ENCODE measurements around the gene LAMA2. TPM values are rescaled to one million over a fixed set of nuclear protein-coding genes. Genes with fewer than 3 reads are reported as not detected.

The LAMA2 gene
- total and polyA plus RNA-seq, 2 of the 13 experiments (the other 11 are each of a cell fraction or from before 2014, with no cell fraction given): 0.11 to 0.28 TPM

- TF ChIP-seq TCF12 (IDR thresholded peaks at IDR 0.05): no peak
- no peak for TF ChIP-seq TCF12 (CRISPR knock-in tag; IDR thresholded peaks at IDR 0.05)
- TF ChIP-seq ATF7 (IDR thresholded peaks at IDR 0.05): no peak
- no peak for TF ChIP-seq ATF7 (CRISPR knock-in tag; IDR thresholded peaks at IDR 0.05)
These were observed 216.8 kb downstream of the LAMA2 start (continued) for GRCh38 chr6:129099696-129100095.

- no peaks in the 10 kb centered on the region for H3K4me1 ChIP-seq (ENCODE audit: insufficient read depth, low read length)
- WGBS (ENCODE audit: low lambda C conversion rate): 2% methylated on average over 1 of the region's 1 CpG
- TF ChIP-seq ATF7-NPFF (CRISPR knock-in tag; IDR thresholded peaks at IDR 0.05; ENCODE audit: low read depth) (no peak), ZNF761 (CRISPR knock-in tag; conservative IDR thresholded peaks at IDR 0.05) (no peak), GATAD2A (CRISPR knock-in tag; IDR thresholded peaks at IDR 0.05) (no peak), ZNF574 (CRISPR knock-in tag; IDR thresholded peaks at IDR 0.05) (no peak), ZBTB21 (CRISPR knock-in tag; IDR thresholded peaks at IDR 0.05) (no peak), ZNF737 (CRISPR knock-in tag; IDR thresholded peaks at IDR 0.05; ENCODE audit: borderline replicate concordance) (no peak)
- H3K4me2 ChIP-seq (ENCODE audit: low read depth, low read length): no peak overlapping the region
- H3K27ac ChIP-seq (ENCODE audit: extremely low read length, insufficient read depth, low read length): no peak overlapping the region
- DNase-seq (ENCODE audit: low spot score) (no peak), ATAC-seq (no peak), FAIRE-seq (no peak)
- no peaks in the 10 kb centered on the region for H3K9me3 ChIP-seq (ENCODE audit: low read length)
- in situ Hi-C loops (cut with HindIII; ENCODE audit: extremely low pct_ligation_motif_present, low pct_unique_long_range_greater_than_20kb) (no loop called here), intact Hi-C loops (cut with micrococcal nuclease; ENCODE audit: unreplicated experiment) (no loop called here)
- no peaks in the 10 kb centered on the region; a peak in 1 of 5 replicates for H3K27me3 ChIP-seq (ENCODE audit: control insufficient read depth in 1 of 2, insufficient read depth in 2 of 2, low read length in 2 of 2)
- CTCF ChIA-PET (ENCODE audit: low intra/inter-chr PET ratio, low total read pairs): no interaction called here
- H3K9ac ChIP-seq (ENCODE audit: insufficient read depth, low read depth, low read length): no peak overlapping the region
- H4K20me1 ChIP-seq (ENCODE audit: insufficient read depth, low read length): no peaks in the 10 kb centered on the region
- no TSS peak for BruUV-seq (replicated peaks)
- H2AFZ ChIP-seq (ENCODE audit: low read length): no peak overlapping the region
- no peaks in the 10 kb centered on the region for H3K36me3 ChIP-seq (replicated peaks in 1 of 2; ENCODE audit: control insufficient read depth in 1 of 2, insufficient read depth in 2 of 2, low read length in 2 of 2)
- no peaks in the 10 kb centered on the region for H3K79me2 ChIP-seq (ENCODE audit: insufficient read depth, low read length)
- POLR2A ChIA-PET: no interaction called here
- H3K4me3 ChIP-seq (replicated peaks in 1 of 3; ENCODE audit: insufficient read depth in 1 of 3, low read depth in 2 of 3, low read length in 3 of 3): no peak overlapping the region
These were observed 217.2 kb downstream of the LAMA2 start for GRCh38 chr6:129100164-129100563.

All from HepG2 (cell line).